ENCODE measurements around the gene SCAMP5. TPM values are rescaled to one million over a fixed set of nuclear protein-coding genes. Genes with fewer than 3 reads are reported as not detected.

SCAMP5 gene
- total RNA-seq, 1 experiment from 2014 or later: 6.2 TPM

DNA sequence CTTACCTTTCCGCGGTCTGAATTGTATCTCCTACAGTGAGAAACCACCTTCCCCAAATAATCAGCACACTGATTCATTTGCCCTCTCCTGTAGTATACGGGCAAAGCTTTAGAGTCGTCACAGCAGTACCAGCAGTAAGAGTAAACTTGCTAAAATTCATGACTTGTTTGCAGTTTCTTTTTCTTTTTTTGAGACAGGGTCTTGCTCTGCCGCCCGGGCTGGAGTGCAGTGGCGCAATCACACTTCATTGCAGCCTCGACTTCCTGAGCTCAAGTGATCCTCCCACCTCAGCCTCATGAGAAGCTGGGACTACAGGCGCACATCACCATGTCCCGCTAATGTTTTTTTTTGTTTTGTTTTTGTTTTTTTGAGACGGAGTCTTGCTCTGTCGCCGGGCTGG is 11.9 kb downstream of the SCAMP5 start:
- Histone ChIP-seq H3K9me3 (ENCODE audit: control insufficient read depth in 1 of 2, insufficient read depth in 1 of 2, low read depth in 1 of 2, low read length in 2 of 2) (no peaks in the 10 kb centered on the region), H3K4me1 (ENCODE audit: control insufficient read depth in 1 of 2, insufficient read depth in 2 of 2, low read length in 2 of 2) (no peaks in the 10 kb centered on the region), H3K4me2 (ENCODE audit: low read length) (no peak overlapping the region), H3K27me3 (ENCODE audit: insufficient read depth, low read length) (no peaks in the 10 kb centered on the region), H3K9ac (ENCODE audit: low read length) (no peak overlapping the region), H3K4me3 (replicated peaks in 1 of 2; ENCODE audit: low read depth in 1 of 2, low read length in 2 of 2) (no peak overlapping the region), H3K27ac (ENCODE audit: low read depth, low read length) (no peak overlapping the region), H2AFZ (ENCODE audit: low read depth, low read length, poor library complexity, severe bottlenecking) (no peak overlapping the region), H3K9me2 (ENCODE audit: insufficient read depth) (no peaks in the 10 kb centered on the region), H3K79me2 (ENCODE audit: insufficient read depth, low read length) (no peaks in the 10 kb centered on the region), H3K36me3 (ENCODE audit: control insufficient read depth in 1 of 2, insufficient read depth in 2 of 2, low read length in 2 of 2) (no peaks in the 10 kb centered on the region), H4K20me1 (ENCODE audit: insufficient read depth) (no peaks in the 10 kb centered on the region)
- intact Hi-C loops (cut with micrococcal nuclease): no loop called here
- TF ChIP-seq FOSL1 (IDR thresholded peaks at IDR 0.05; ENCODE audit: low read depth) (no peak), RAD21 (IDR thresholded peaks at IDR 0.05; ENCODE audit: low read depth) (no peak), CEBPB (IDR thresholded peaks at IDR 0.05; ENCODE audit: low read depth) (no peak), SIN3A (IDR thresholded peaks at IDR 0.05; ENCODE audit: low read depth) (no peak), POLR2AphosphoS5 (IDR thresholded peaks at IDR 0.05; ENCODE audit: low read depth, low read length) (no peak), SRF (IDR thresholded peaks at IDR 0.05; ENCODE audit: low read depth) (no peak), EZH2phosphoT487 (IDR thresholded peaks at IDR 0.05; ENCODE audit: borderline replicate concordance) (no peak), EZH2 (IDR thresholded peaks at IDR 0.05) (no peak), JUND (IDR thresholded peaks at IDR 0.05) (no peak), ELF1 (IDR thresholded peaks at IDR 0.05; ENCODE audit: borderline replicate concordance, low read depth) (no peak), CBX3 (IDR thresholded peaks at IDR 0.05; ENCODE audit: low read depth) (no peak)
- TF ChIP-seq, protein P1, sequence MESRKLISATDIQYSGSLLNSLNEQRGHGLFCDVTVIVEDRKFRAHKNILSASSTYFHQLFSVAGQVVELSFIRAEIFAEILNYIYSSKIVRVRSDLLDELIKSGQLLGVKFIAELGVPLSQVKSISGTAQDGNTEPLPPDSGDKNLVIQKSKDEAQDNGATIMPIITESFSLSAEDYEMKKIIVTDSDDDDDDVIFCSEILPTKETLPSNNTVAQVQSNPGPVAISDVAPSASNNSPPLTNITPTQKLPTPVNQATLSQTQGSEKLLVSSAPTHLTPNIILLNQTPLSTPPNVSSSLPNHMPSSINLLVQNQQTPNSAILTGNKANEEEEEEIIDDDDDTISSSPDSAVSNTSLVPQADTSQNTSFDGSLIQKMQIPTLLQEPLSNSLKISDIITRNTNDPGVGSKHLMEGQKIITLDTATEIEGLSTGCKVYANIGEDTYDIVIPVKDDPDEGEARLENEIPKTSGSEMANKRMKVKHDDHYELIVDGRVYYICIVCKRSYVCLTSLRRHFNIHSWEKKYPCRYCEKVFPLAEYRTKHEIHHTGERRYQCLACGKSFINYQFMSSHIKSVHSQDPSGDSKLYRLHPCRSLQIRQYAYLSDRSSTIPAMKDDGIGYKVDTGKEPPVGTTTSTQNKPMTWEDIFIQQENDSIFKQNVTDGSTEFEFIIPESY (IDR thresholded peaks at IDR 0.05; ENCODE audit: extremely low read depth, insufficient replicate concordance, low read length): no peak
- TF ChIP-seq, protein P2, sequence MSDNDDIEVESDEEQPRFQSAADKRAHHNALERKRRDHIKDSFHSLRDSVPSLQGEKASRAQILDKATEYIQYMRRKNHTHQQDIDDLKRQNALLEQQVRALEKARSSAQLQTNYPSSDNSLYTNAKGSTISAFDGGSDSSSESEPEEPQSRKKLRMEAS (IDR thresholded peaks at IDR 0.05): no peak
- TF ChIP-seq, protein P3, sequence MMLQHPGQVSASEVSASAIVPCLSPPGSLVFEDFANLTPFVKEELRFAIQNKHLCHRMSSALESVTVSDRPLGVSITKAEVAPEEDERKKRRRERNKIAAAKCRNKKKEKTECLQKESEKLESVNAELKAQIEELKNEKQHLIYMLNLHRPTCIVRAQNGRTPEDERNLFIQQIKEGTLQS (IDR thresholded peaks at IDR 0.05): no peak
- TF ChIP-seq, protein P4, sequence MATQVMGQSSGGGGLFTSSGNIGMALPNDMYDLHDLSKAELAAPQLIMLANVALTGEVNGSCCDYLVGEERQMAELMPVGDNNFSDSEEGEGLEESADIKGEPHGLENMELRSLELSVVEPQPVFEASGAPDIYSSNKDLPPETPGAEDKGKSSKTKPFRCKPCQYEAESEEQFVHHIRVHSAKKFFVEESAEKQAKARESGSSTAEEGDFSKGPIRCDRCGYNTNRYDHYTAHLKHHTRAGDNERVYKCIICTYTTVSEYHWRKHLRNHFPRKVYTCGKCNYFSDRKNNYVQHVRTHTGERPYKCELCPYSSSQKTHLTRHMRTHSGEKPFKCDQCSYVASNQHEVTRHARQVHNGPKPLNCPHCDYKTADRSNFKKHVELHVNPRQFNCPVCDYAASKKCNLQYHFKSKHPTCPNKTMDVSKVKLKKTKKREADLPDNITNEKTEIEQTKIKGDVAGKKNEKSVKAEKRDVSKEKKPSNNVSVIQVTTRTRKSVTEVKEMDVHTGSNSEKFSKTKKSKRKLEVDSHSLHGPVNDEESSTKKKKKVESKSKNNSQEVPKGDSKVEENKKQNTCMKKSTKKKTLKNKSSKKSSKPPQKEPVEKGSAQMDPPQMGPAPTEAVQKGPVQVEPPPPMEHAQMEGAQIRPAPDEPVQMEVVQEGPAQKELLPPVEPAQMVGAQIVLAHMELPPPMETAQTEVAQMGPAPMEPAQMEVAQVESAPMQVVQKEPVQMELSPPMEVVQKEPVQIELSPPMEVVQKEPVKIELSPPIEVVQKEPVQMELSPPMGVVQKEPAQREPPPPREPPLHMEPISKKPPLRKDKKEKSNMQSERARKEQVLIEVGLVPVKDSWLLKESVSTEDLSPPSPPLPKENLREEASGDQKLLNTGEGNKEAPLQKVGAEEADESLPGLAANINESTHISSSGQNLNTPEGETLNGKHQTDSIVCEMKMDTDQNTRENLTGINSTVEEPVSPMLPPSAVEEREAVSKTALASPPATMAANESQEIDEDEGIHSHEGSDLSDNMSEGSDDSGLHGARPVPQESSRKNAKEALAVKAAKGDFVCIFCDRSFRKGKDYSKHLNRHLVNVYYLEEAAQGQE (IDR thresholded peaks at IDR 0.05; ENCODE audit: low read depth): no peak
- ATAC-seq: no peak
- ChIA-PET POLR2A (no interaction called here), CTCF (no interaction called here), RAD21 (ENCODE audit: low non-redundant PET in 1 of 2, low total read pairs in 2 of 2, uncharacterized antibody in 2 of 2, unreplicated experiment in 2 of 2) (no interaction called here)
- no peak for DNase-seq (ENCODE audit: low read depth, low spot score)
- BruUV-seq (replicated peaks): no TSS peak
